NCI-H146 treated with DMSO at 0.1 percent for 48 hours (cell line): ENCODE results near the gene MPIG6B.

ENCODE experiments used
- DNase-seq: peaks from one replicate; lab custom pipeline; 2025; ENCODE audit not compliant: unreplicated experiment; lab: John Stamatoyannopoulos, UW

MPIG6B gene

GRCh38 chr6:31765559-31765909 is 42.4 kb downstream of the MPIG6B start:
- no peak for DNase-seq

- no peak for DNase-seq
Observed at GRCh38 chr6:31765910-31766794, 43.0 kb downstream of the MPIG6B start.

- DNase-seq = no peak
Observed at GRCh38 chr6:31767096-31767645, 44.0 kb downstream of the MPIG6B start.

- no peak for DNase-seq
Observed at GRCh38 chr6:31768363-31769257, 45.4 kb downstream of the MPIG6B start.

GRCh38 chr6:31769684-31770371 is 46.7 kb downstream of the MPIG6B start:
- DNase-seq = peak; percentile 70

- DNase-seq = no peak
Observed at GRCh38 chr6:31770860-31771259, 47.7 kb downstream of the MPIG6B start.

- DNase-seq = no peak
Observed at GRCh38 chr6:31771992-31772358, 48.8 kb downstream of the MPIG6B start.

GRCh38 chr6:31775184-31775583 is 52.0 kb downstream of the MPIG6B start:
- no peak for DNase-seq

- no peak for DNase-seq
Observed at GRCh38 chr6:31775633-31776484, 52.7 kb downstream of the MPIG6B start.
